C4-2B (cell line): ENCODE measurements around the gene PLPPR5.

Source experiments
- CTCF ChIP-seq: fragments of 450-650 bp; conservative IDR thresholded peaks from 2 replicates; pipeline ENCODE4 v1.5.1; 2017; ENCODE audit warnings: mild to moderate bottlenecking
- ZFX ChIP-seq: fragments of 450-650 bp; IDR thresholded peaks from 2 replicates; pipeline ENCODE4 v1.6.1; 2017

GRCh38 chr1:98906809-98907208, 97.9 kb downstream of the PLPPR5 start:
- TF ChIP-seq CTCF, result no peak
- TF ChIP-seq ZFX, result no peak
